Naive thymus-derived CD4-positive, alpha-beta T cell (primary cell): ENCODE data around the gene NRN1L. TPM values are rescaled to one million over a fixed set of nuclear protein-coding genes. Genes with fewer than 3 reads are reported as not detected.

ENCODE experiments used
- ATAC-seq: fragments of 150-1000 bp; cut with Tn5 transposase; 2 replicates; pipeline ENCODE4 v1.10.0; 2021; ENCODE audit warnings: mild to moderate bottlenecking, moderate library complexity
- CTCF ChIA-PET: fragments of 350-600 bp; sonication (Branson Sonifier 250); formaldehyde crosslinking; loops from one replicate; lab custom pipeline; 2021; ENCODE audit warnings: antibody characterized with exemption; lab: Charles Lee
- POLR2A ChIA-PET: fragments of 350-600 bp; sonication (Branson Sonifier 250); formaldehyde crosslinking; loops from one replicate; lab custom pipeline; 2021; ENCODE audit warnings: antibody characterized with exemption, inconsistent platforms; lab: Charles Lee
- DNase-seq, 9 donors: peaks; one replicate each; pipeline versions ENCODE4 v3.0.0 to v3.0.0-alpha.2; 2020 to 2022; ENCODE audit warnings: mixed read lengths in 1 of 9
- H3K27ac ChIP-seq: one replicate; pipeline ENCODE4 v1.7.0; 2013; ENCODE audit warnings: mild to moderate bottlenecking, low read depth, low read length, moderate library complexity
- H3K27me3 ChIP-seq, 2 donors: one replicate each; pipeline ENCODE4 v1.7.0; 2013; ENCODE audit warnings: low read length in 2 of 2, mild to moderate bottlenecking in 2 of 2, moderate library complexity in 2 of 2; ENCODE audit not compliant: control insufficient read depth in 2 of 2, insufficient read depth in 2 of 2
- H3K36me3 ChIP-seq, 3 experiments: 1 replicate in 2 of 3; 2 replicates in 1 of 3; pipeline ENCODE4 v1.7.0; 2013; ENCODE audit warnings: low read length in 3 of 3, mild to moderate bottlenecking in 3 of 3, moderate library complexity in 1 of 3; ENCODE audit not compliant: insufficient read depth in 3 of 3, control insufficient read depth in 2 of 3
- H3K4me1 ChIP-seq, 2 donors: one replicate each; pipeline ENCODE4 v1.7.0; 2013; ENCODE audit warnings: low read length in 2 of 2, mild to moderate bottlenecking in 2 of 2, moderate library complexity in 1 of 2; ENCODE audit not compliant: control insufficient read depth in 2 of 2, insufficient read depth in 2 of 2
- H3K4me3 ChIP-seq: 2 replicates; pipeline ENCODE4 v1.7.0; 2013; ENCODE audit warnings: mild to moderate bottlenecking, low read length
- H3K9me3 ChIP-seq, 3 experiments: 1 replicate in 2 of 3; 2 replicates in 1 of 3; pipeline ENCODE4 v1.7.0; 2013; ENCODE audit warnings: low read length in 3 of 3; ENCODE audit not compliant: control insufficient read depth in 2 of 3
- H3K27ac Mint-ChIP-seq, 9 donors: one replicate each; pipeline ENCODE4 v1.8.0; 2020 to 2022; ENCODE audit warnings: mixed read lengths in 9 of 9, mild to moderate bottlenecking in 8 of 9, moderate library complexity in 5 of 9, inconsistent platforms in 2 of 9
- H3K27me3 Mint-ChIP-seq, 5 donors: one replicate each; pipeline ENCODE4 v1.8.0; 2021 to 2022; ENCODE audit warnings: mixed read lengths in 5 of 5, mild to moderate bottlenecking in 1 of 5
- H3K36me3 Mint-ChIP-seq, 5 donors: one replicate each; pipeline ENCODE4 v1.8.0; 2020 to 2022; ENCODE audit warnings: mixed read lengths in 5 of 5, mild to moderate bottlenecking in 3 of 5, inconsistent platforms in 1 of 5
- H3K4me1 Mint-ChIP-seq, 7 donors: one replicate each; pipeline ENCODE4 v1.8.0; 2020 to 2022; ENCODE audit warnings: mixed read lengths in 7 of 7, mild to moderate bottlenecking in 3 of 7, inconsistent platforms in 1 of 7
- H3K4me3 Mint-ChIP-seq, 10 donors: one replicate each; pipeline ENCODE4 v1.8.0; 2020 to 2022; ENCODE audit warnings: mild to moderate bottlenecking in 10 of 10, mixed read lengths in 10 of 10, moderate library complexity in 6 of 10, inconsistent platforms in 2 of 10
- H3K9me3 Mint-ChIP-seq, 11 donors: one replicate each; pipeline ENCODE4 v1.8.0; 2020 to 2022; ENCODE audit warnings: mixed read lengths in 11 of 11, mild to moderate bottlenecking in 4 of 11, inconsistent platforms in 1 of 11, moderate library complexity in 1 of 11
- intact Hi-C, 2 donors: fragments of 100-400 bp; cut with micrococcal nuclease; formaldehyde crosslinking; loops; one replicate each; pipeline ENCODE4 v1.15.1; 2023
- polyA plus RNA-seq, 2 donors: library from polyadenylated mRNA; unstranded; fragments of 300-500 nt; fragmentation: Illumina TruSeq; gene quantifications; one replicate each; pipeline ENCODE4 v1.2.3, GENCODE V29; 2021
- total RNA-seq, 6 experiments: library from RNA in 5 of 6; stranded (reverse) in 5 of 6; gene quantifications; 1 replicate in 5 of 6; 2 replicates in 1 of 6; pipeline ENCODE4 v1.2.3 and lab custom pipeline; 2021 to 2026

NRN1L gene
- total and polyA plus RNA-seq, 7 experiments from 2014 or later, result 1.1 to 6.4 (median 3.2) TPM; not detected in 2

DNA sequence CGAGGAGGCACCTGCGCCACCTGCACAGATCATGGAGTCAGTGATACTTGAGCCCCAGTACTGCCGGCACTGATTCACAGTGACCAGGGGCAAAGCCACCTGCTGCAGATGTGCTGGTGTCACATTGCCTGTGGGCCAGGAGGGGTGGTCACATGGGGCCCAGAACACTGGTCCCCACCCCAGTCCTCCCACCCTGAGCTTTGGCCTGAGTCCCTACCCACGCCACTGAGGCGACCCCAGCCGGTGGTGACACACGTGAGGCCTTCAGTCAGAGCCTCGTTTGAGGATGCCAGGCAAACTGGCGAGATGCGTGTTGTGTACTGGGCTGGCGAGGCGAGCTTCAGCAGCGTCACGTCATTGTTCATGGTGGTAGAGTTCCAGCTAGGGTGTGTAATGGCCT is 45.5 kb downstream of the NRN1L start:
- ChIA-PET CTCF (interaction anchor here (0.5 to 1.4 kb wide), 3 partner anchors 9 to 54 kb away, joined by 3 read pairs; no protein-coding TSS in a partner anchor), POLR2A (interaction anchor here (1.1 kb wide), 1 partner anchor 8 kb away, joined by 5 read pairs; no protein-coding TSS in a partner anchor)
- no peak overlapping the region for H3K4me3 ChIP-seq
- intact Hi-C loops, result no loop called here
- no peak overlapping the region for H3K27ac ChIP-seq
- DNase-seq (no peak), ATAC-seq (no peak)
- no peak overlapping the region for H3K4me3 Mint-ChIP-seq
- H3K27me3 Mint-ChIP-seq, result no peaks in the 10 kb centered on the region
- peaks cover 5 to 8% of the 10 kb centered on the region in 2 donors for H3K4me1 ChIP-seq
- H3K9me3 ChIP-seq, result no peaks in the 10 kb centered on the region
- no peak overlapping the region for H3K27ac Mint-ChIP-seq
- H3K9me3 Mint-ChIP-seq, result no peaks in the 10 kb centered on the region
- H3K4me1 Mint-ChIP-seq, result peaks cover 4 to 21% (median 14%) of the 10 kb centered on the region in 7 donors
- peaks cover 0 to 19% (median 6%) of the 10 kb centered on the region in 5 donors for H3K36me3 Mint-ChIP-seq
- H3K36me3 ChIP-seq, result peaks cover 17 to 75% (median 19%) of the 10 kb centered on the region in 3 experiments
- no peaks in the 10 kb centered on the region for H3K27me3 ChIP-seq

DNA sequence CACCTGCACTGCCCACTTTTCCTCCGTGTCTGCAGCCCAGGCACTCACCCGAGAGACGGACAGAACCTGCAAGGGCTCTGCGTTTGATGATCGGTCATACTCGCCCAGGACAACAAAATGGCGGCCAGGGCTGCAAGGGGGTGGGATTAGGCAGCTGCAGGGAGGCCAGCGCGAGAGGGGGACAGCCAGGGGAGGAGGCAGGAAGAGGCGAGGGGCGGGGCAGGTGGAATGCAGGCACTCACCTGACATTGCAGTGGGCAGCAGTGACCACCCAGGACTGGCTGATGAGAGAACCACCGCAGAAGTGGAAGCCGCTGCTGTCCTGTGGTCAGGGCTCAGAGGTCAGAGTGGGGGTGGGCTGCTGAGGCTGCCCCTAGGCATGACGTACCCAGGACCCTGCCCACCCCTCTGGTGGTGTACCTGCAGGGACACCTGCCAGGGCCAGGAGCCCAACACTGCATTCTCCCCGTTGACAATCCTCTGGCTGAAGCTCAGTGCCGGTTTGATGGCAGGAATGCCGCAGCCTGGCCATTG is 46.1 kb downstream of the NRN1L start:
- DNase-seq, result no peak
- peaks cover 19 to 79% (median 20%) of the 10 kb centered on the region in 3 experiments for H3K36me3 ChIP-seq
- no peaks in the 10 kb centered on the region for H3K9me3 Mint-ChIP-seq
- ChIA-PET CTCF (interaction anchor here (0.5 kb wide), 1 partner anchor 53 kb away, joined by 3 read pairs; no protein-coding TSS in a partner anchor), POLR2A (interaction anchor here (1.1 to 1.5 kb wide), 3 partner anchors 8 to 123 kb away, joined by 3 to 5 read pairs (median 4); no protein-coding TSS in a partner anchor)
- peaks cover 5 to 24% (median 6%) of the 10 kb centered on the region in 5 donors for H3K36me3 Mint-ChIP-seq
- no peak overlapping the region for H3K4me3 Mint-ChIP-seq
- H3K9me3 ChIP-seq, result no peaks in the 10 kb centered on the region
- no peaks in the 10 kb centered on the region for H3K27me3 ChIP-seq
- peak overlapping the region in 1 of 9 donors; percentile 21 for H3K27ac Mint-ChIP-seq
- no peak for ATAC-seq
- peaks cover 8 to 12% of the 10 kb centered on the region in 2 donors for H3K4me1 ChIP-seq
- peaks cover 0 to 1% (median 0%) of the 10 kb centered on the region in 5 donors for H3K27me3 Mint-ChIP-seq
- no peak overlapping the region for H3K4me3 ChIP-seq
- no peak overlapping the region for H3K27ac ChIP-seq
- intact Hi-C loops, result no loop called here
- peaks cover 9 to 27% (median 18%) of the 10 kb centered on the region in 7 donors for H3K4me1 Mint-ChIP-seq

DNA sequence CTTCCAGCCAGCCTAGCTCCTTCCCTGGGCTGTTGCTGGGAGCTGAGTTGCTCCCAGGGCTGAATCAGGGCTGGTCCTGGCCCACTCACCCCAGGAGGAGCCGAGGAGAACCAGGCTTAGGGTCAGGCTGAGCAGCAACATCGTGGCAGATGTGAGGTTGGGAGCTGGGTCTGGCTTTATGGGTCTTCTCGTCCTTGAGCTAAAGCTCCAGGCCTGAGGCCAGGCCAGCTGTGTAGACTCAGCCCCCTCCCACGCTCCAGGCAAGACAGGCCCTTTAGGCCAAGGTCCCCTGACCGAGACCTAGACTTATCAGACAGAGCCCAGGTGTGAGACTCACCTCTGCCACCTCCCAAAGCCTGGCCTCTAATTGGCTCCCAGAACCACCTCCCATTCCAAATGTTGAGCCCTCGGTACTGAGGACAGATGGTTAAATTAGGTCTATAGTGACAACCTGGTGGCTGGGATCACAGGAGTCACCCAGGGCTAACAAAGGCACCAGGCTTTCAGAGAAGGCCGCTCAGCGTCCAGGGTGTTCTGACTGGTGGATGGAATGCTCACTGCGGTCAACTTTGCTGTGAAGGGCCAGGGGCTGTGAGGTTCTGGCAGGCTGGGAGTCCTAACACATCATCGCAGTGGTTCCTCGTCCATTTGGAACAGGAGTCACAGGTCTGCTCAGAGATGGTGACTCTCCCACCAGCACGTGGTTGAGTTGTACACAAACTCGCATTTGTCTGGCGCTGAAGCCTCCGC is 47.2 kb downstream of the NRN1L start, which contains the start of gene CTRL:
CTRL (minus strand) TSS at position 151 of the 750 bp plus-strand sequence; CDS start at position 141, 10 bp downstream.
- H3K27ac ChIP-seq, result no peak within 1 kb of the TSS
- ChIA-PET CTCF (interaction anchor here (0.7 to 0.8 kb wide), 2 partner anchors 51 to 406 kb away, joined by 3 read pairs; no protein-coding TSS in a partner anchor), POLR2A (interaction anchor here (1.1 to 1.5 kb wide), 2 partner anchors 16 to 124 kb away, joined by 3 to 4 read pairs; no protein-coding TSS in a partner anchor)
- Mint-ChIP-seq H3K9me3 (no peaks in the 10 kb centered on the region), H3K27me3 (peaks cover 0 to 3% (median 0%) of the 10 kb centered on the region in 5 donors), H3K4me1 (peaks cover 11 to 31% (median 19%) of the 10 kb centered on the region in 7 donors), H3K36me3 (peaks cover 5 to 26% (median 7%) of the 10 kb centered on the region in 5 donors), H3K4me3 (no peak within 1 kb of the TSS), H3K27ac (peak within 1 kb of the TSS in 8 of 9 donors; percentile 18 to 77 (median 30))
- H3K4me3 ChIP-seq, result no peak within 1 kb of the TSS
- ATAC-seq, result no peak
- peaks cover 19 to 88% (median 20%) of the 10 kb centered on the region in 3 experiments for H3K36me3 ChIP-seq
- intact Hi-C loops, result no loop called here
- H3K4me1 ChIP-seq, result peaks cover 10 to 14% of the 10 kb centered on the region in 2 donors
- no peaks in the 10 kb centered on the region for H3K27me3 ChIP-seq
- no peaks in the 10 kb centered on the region for H3K9me3 ChIP-seq
- no peak for DNase-seq

- no peak for DNase-seq
- H3K9me3 ChIP-seq, result no peaks in the 10 kb centered on the region
- ChIA-PET POLR2A (interaction anchor here (0.5 to 0.6 kb wide), 2 partner anchors 38 to 236 kb away, joined by 3 to 4 read pairs; no protein-coding TSS in a partner anchor), CTCF (interaction anchor here (0.8 kb wide), 1 partner anchor 50 kb away, joined by 3 read pairs; no protein-coding TSS in a partner anchor)
- peaks cover 15 to 19% of the 10 kb centered on the region in 2 donors for H3K4me1 ChIP-seq
- H3K27ac ChIP-seq, result no peak overlapping the region
- peaks cover 19 to 82% (median 20%) of the 10 kb centered on the region in 3 experiments for H3K36me3 ChIP-seq
- H3K4me3 ChIP-seq, result no peak overlapping the region
- intact Hi-C loops, result no loop called here
- ATAC-seq, result no peak
- Mint-ChIP-seq H3K27me3 (peaks cover 0 to 3% (median 0%) of the 10 kb centered on the region in 5 donors), H3K9me3 (no peaks in the 10 kb centered on the region), H3K36me3 (peaks cover 5 to 27% (median 7%) of the 10 kb centered on the region in 5 donors), H3K27ac (peak overlapping the region in 1 of 9 donors; percentile 28), H3K4me1 (peaks cover 17 to 36% (median 24%) of the 10 kb centered on the region in 7 donors), H3K4me3 (no peak overlapping the region)
- no peaks in the 10 kb centered on the region for H3K27me3 ChIP-seq
These were observed 47.8 kb downstream of the NRN1L start for GRCh38 chr16:67932462-67932840.

DNA sequence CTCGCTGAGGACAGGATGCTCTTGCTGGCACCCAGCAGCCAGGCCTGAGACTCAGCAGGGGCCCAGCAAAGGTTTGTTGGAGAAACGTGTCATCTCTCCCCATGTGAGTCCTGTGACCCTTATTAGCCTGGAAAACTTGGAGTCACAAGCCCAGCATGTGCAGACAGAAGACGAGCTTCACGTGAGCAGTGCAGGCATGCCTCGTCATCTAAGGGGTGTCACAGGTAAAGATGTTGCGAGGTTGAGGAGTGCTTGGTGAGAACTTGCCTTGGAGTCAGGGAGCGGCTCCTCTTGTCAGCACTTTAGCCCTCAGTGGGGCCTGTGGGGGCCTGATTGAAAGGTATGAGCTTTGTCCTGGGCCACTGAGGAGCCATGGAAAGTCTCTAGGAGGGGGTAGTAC is 49.1 kb downstream of the NRN1L start:
- ChIA-PET POLR2A (interaction anchor here (0.6 to 3.9 kb wide), 3 partner anchors 36 to 262 kb away, joined by 3 to 25 read pairs (median 12); partner anchors contain the start of gene PSKH1), CTCF (interaction anchor here (0.7 to 2.7 kb wide), 2 partner anchors 50 to 117 kb away, joined by 3 to 11 read pairs; partner anchors contain the start of gene NRN1L)
- Mint-ChIP-seq H3K4me3 (peak overlapping the region in 4 of 10 donors; percentile 6 to 48 (median 28)), H3K9me3 (no peaks in the 10 kb centered on the region), H3K4me1 (peaks cover 17 to 31% (median 22%) of the 10 kb centered on the region in 7 donors), H3K27ac (peak overlapping the region in 8 of 9 donors; percentile 5 to 99 (median 44)), H3K27me3 (peaks cover 0 to 3% (median 0%) of the 10 kb centered on the region in 5 donors), H3K36me3 (peaks cover 5 to 24% (median 7%) of the 10 kb centered on the region in 5 donors)
- ATAC-seq, result no peak
- peaks cover 19 to 72% (median 20%) of the 10 kb centered on the region in 3 experiments for H3K36me3 ChIP-seq
- no peaks in the 10 kb centered on the region for H3K9me3 ChIP-seq
- no peak for DNase-seq
- H3K4me1 ChIP-seq, result peaks cover 17 to 21% of the 10 kb centered on the region in 2 donors
- H3K27me3 ChIP-seq, result no peaks in the 10 kb centered on the region
- H3K4me3 ChIP-seq, result no peak overlapping the region
- intact Hi-C loops, result loop anchor here (2.0 kb wide), 2 partner anchors 61 to 267 kb away; partner anchors contain the start of genes EDC4 (in 2 of the 2), C16orf86 (in 1 of the 2) and ENKD1 (in 1 of the 2)
- no peak overlapping the region for H3K27ac ChIP-seq
